H9 (cell line): ENCODE measurements around the gene SCARB2. TPM values are rescaled to one million over a fixed set of nuclear protein-coding genes. Genes with fewer than 3 reads are reported as not detected.

Experiments
- DNase-seq: peaks from one replicate; pipeline ENCODE4 v3.0.0-alpha.2; 2017
- H2AFZ ChIP-seq: one replicate; pipeline ENCODE4 v1.6.1; 2013; ENCODE audit warnings: mild to moderate bottlenecking, low read length, control low read depth, moderate library complexity
- H2AK5ac ChIP-seq: 2 replicates; pipeline ENCODE4 v1.6.1; 2013; ENCODE audit warnings: low read length, control low read depth, mixed read lengths; ENCODE audit not compliant: insufficient read length
- H2BK120ac ChIP-seq: one replicate; pipeline ENCODE4 v1.6.1; 2013; ENCODE audit warnings: low read depth, mild to moderate bottlenecking, low read length, control low read depth, inconsistent platforms; ENCODE audit not compliant: poor library complexity, severe bottlenecking
- H2BK12ac ChIP-seq: 2 replicates; pipeline ENCODE4 v1.6.1; 2013; ENCODE audit warnings: low read length, control low read depth, mixed read lengths, low read depth; ENCODE audit not compliant: insufficient read length
- H2BK15ac ChIP-seq: 2 replicates; pipeline ENCODE4 v1.6.1; 2013; ENCODE audit warnings: low read depth, low read length, control low read depth
- H2BK20ac ChIP-seq: one replicate; pipeline ENCODE4 v1.6.1; 2013; ENCODE audit warnings: low read depth, mild to moderate bottlenecking, low read length, control low read depth, inconsistent platforms; ENCODE audit not compliant: poor library complexity, severe bottlenecking
- H2BK5ac ChIP-seq: 2 replicates; pipeline ENCODE4 v1.6.1; 2013; ENCODE audit warnings: low read length, control low read depth, mixed read lengths; ENCODE audit not compliant: insufficient read length
- H3K14ac ChIP-seq: 2 replicates; pipeline ENCODE4 v1.6.1; 2013; ENCODE audit warnings: low read length, control low read depth; ENCODE audit not compliant: insufficient read depth
- H3K18ac ChIP-seq: 2 replicates; pipeline ENCODE4 v1.6.1; 2013; ENCODE audit warnings: low read depth, mild to moderate bottlenecking, mixed read lengths, low read length, control low read depth; ENCODE audit not compliant: insufficient read length
- H3K23ac ChIP-seq: 2 replicates; pipeline ENCODE4 v1.6.1; 2013; ENCODE audit warnings: low read length, control low read depth, mixed read lengths, low read depth; ENCODE audit not compliant: insufficient read length
- H3K23me2 ChIP-seq: 2 replicates; pipeline ENCODE4 v1.6.1; 2013; ENCODE audit warnings: low read depth, mild to moderate bottlenecking, mixed read lengths, low read length, control low read depth; ENCODE audit not compliant: insufficient read length, poor library complexity, severe bottlenecking
- H3K27ac ChIP-seq: 2 replicates; pipeline ENCODE4 v1.5.1; 2013; ENCODE audit warnings: low read length, control low read depth, mixed read lengths, low read depth; ENCODE audit not compliant: insufficient read length
- H3K27me3 ChIP-seq: 2 replicates; pipeline ENCODE4 v1.6.1; 2013; ENCODE audit warnings: low read length, control low read depth, inconsistent platforms; ENCODE audit not compliant: insufficient read depth
- H3K4ac ChIP-seq: 2 replicates; pipeline ENCODE4 v1.6.1; 2013; ENCODE audit warnings: low read depth, mild to moderate bottlenecking, control low read depth, inconsistent platforms, low read length, moderate library complexity
- H3K4me1 ChIP-seq: 2 replicates; pipeline ENCODE4 v1.6.1; 2013; ENCODE audit warnings: low read length, control low read depth, inconsistent platforms; ENCODE audit not compliant: insufficient read depth
- H3K4me2 ChIP-seq: 2 replicates; pipeline ENCODE4 v1.6.1; 2013; ENCODE audit warnings: low read length, control low read depth, mixed read lengths; ENCODE audit not compliant: insufficient read length, insufficient read depth
- H3K56ac ChIP-seq: 2 replicates; pipeline ENCODE4 v1.6.1; 2013; ENCODE audit warnings: low read depth, mild to moderate bottlenecking, mixed read lengths, low read length, control low read depth; ENCODE audit not compliant: insufficient read length
- H3K79me1 ChIP-seq: 2 replicates; pipeline ENCODE4 v1.6.1; 2013; ENCODE audit warnings: low read depth, mild to moderate bottlenecking, moderate library complexity, low read length, control low read depth, inconsistent platforms; ENCODE audit not compliant: insufficient read depth, poor library complexity, severe bottlenecking
- H3K79me2 ChIP-seq: 2 replicates; pipeline ENCODE4 v1.6.1; 2013; ENCODE audit warnings: low read length, control low read depth, inconsistent platforms; ENCODE audit not compliant: insufficient read depth
- H3K9ac ChIP-seq: 2 replicates; pipeline ENCODE4 v1.6.1; 2013; ENCODE audit warnings: low read length, control low read depth, mixed read lengths; ENCODE audit not compliant: insufficient read length; ENCODE audit errors: extremely low read depth
- H3K9me3 ChIP-seq: one replicate; pipeline ENCODE4 v1.6.1; 2013; ENCODE audit warnings: low read depth, low read length, inconsistent platforms; ENCODE audit not compliant: control insufficient read depth
- H3T11ph ChIP-seq: one replicate; pipeline ENCODE4 v1.6.1; 2013; ENCODE audit warnings: mild to moderate bottlenecking, low read length, control low read depth, inconsistent platforms
- H4K20me1 ChIP-seq: one replicate; pipeline ENCODE4 v1.6.1; 2013; ENCODE audit not compliant: control insufficient read depth, insufficient read length, insufficient read depth
- H4K5ac ChIP-seq: 2 replicates; pipeline ENCODE4 v1.6.1; 2013; ENCODE audit warnings: low read depth, mild to moderate bottlenecking, mixed read lengths, low read length, control low read depth; ENCODE audit not compliant: insufficient read length
- H4K8ac ChIP-seq: replicated peaks from 2 replicates; pipeline ENCODE4 v1.6.1; 2013; ENCODE audit warnings: low read length, control low read depth, mixed read lengths, low read depth; ENCODE audit not compliant: insufficient read length
- H4K91ac ChIP-seq: 2 replicates; pipeline ENCODE4 v1.6.1; 2013; ENCODE audit warnings: low read depth, mild to moderate bottlenecking, moderate library complexity, mixed read lengths, low read length, control low read depth; ENCODE audit not compliant: insufficient read length
- H3K27ac Mint-ChIP-seq, 3 experiments: 2 replicates in 2 of 3; 3 replicates in 1 of 3; pipeline ENCODE4 v1.8.0; 2020 to 2021; ENCODE audit warnings: mixed read lengths in 3 of 3, mild to moderate bottlenecking in 1 of 3, moderate library complexity in 1 of 3
- H3K27me3 Mint-ChIP-seq: 2 replicates; pipeline ENCODE4 v1.8.0; 2021; ENCODE audit warnings: low read depth, mild to moderate bottlenecking, moderate library complexity, mixed read lengths
- H3K36me3 Mint-ChIP-seq, 3 experiments: 2 replicates in 2 of 3; 3 replicates in 1 of 3; pipeline ENCODE4 v1.8.0; 2020 to 2021; ENCODE audit warnings: low read depth in 3 of 3, mixed read lengths in 3 of 3; ENCODE audit not compliant: insufficient read depth in 1 of 3
- H3K4me1 Mint-ChIP-seq, 2 experiments: 2 replicates each; pipeline ENCODE4 v1.8.0; 2020; ENCODE audit warnings: mixed read lengths in 2 of 2
- H3K4me3 Mint-ChIP-seq, 2 experiments: 2 replicates in 1 of 2; 3 replicates in 1 of 2; pipeline ENCODE4 v1.8.0; 2020 to 2021; ENCODE audit warnings: mild to moderate bottlenecking in 2 of 2, mixed read lengths in 2 of 2, moderate library complexity in 1 of 2
- H3K9me3 Mint-ChIP-seq, 2 experiments: 2 replicates in 1 of 2; 3 replicates in 1 of 2; pipeline ENCODE4 v1.8.0; 2020; ENCODE audit warnings: mild to moderate bottlenecking in 2 of 2, mixed read lengths in 2 of 2, moderate library complexity in 1 of 2
- CTCF ChIP-seq: fragments of 200-600 bp; sonication (generic); conservative IDR thresholded peaks from 3 replicates; pipeline ENCODE4 v1.8.0; 2021; ENCODE audit warnings: antibody characterized with exemption, mild to moderate bottlenecking
- WGBS: extraction: QIAGEN DNeasy Blood & Tissue Kit; methylation state at CpG from one replicate; pipeline ENCODE4 v1.1.7; 2013; ENCODE audit warnings: missing lambda C conversion rate, low lambda C conversion rate, mixed read lengths; ENCODE audit not compliant: insufficient read length; ENCODE audit errors: extremely low coverage; 5-methylcytosine and 5-hydroxymethylcytosine counted together
- total RNA-seq: library from RNA; stranded (reverse); gene quantifications from 2 replicates; pipeline ENCODE4 v1.2.1, GENCODE V29; 2021

The SCARB2 gene
- total RNA-seq, 1 experiment from 2014 or later, result 36.4 TPM

- Mint-ChIP-seq H3K4me1 (no peaks in the 10 kb centered on the region), H3K27ac (no peak overlapping the region), H3K4me3 (no peak overlapping the region), H3K36me3 (peaks cover 3 to 21% (median 19%) of the 10 kb centered on the region in 3 experiments; a peak in 5 of 7 replicates), H3K9me3 (no peaks in the 10 kb centered on the region), H3K27me3 (no peaks in the 10 kb centered on the region)
- Histone ChIP-seq H2BK12ac (no peak overlapping the region), H3K56ac (no peak overlapping the region), H3K79me1 (no peaks in the 10 kb centered on the region), H2BK20ac (no peak overlapping the region), H3K79me2 (no peaks in the 10 kb centered on the region), H3K18ac (no peak overlapping the region), H3K27ac (no peak overlapping the region), H4K91ac (no peak overlapping the region), H3K9ac (no peak overlapping the region), H3K4ac (no peak overlapping the region), H4K8ac (no peak overlapping the region), H3K14ac (no peak overlapping the region), H3T11ph (no peak overlapping the region), H3K23ac (no peak overlapping the region), H2BK15ac (no peak overlapping the region), H4K5ac (no peak overlapping the region), H3K9me3 (no peaks in the 10 kb centered on the region), H3K4me1 (no peaks in the 10 kb centered on the region), H3K27me3 (no peaks in the 10 kb centered on the region), H3K4me2 (no peak overlapping the region), H2BK5ac (no peak overlapping the region), H4K20me1 (no peaks in the 10 kb centered on the region), H2AFZ (no peak overlapping the region), H3K23me2 (no peaks in the 10 kb centered on the region), H2BK120ac (no peak overlapping the region), H2AK5ac (no peak overlapping the region)
- no peak for DNase-seq
- no peak for TF ChIP-seq CTCF
- no CpG with 5 or more reads among the region's 1 CpG for WGBS
Measured at GRCh38 chr4:76175336-76175735, 38.3 kb downstream of the SCARB2 start.
